HepG2 (cell line): ENCODE measurements around the gene P2RY11. TPM values are rescaled to one million over a fixed set of nuclear protein-coding genes. Genes with fewer than 3 reads are reported as not detected.

Source experiments
- ATAC-seq: fragments of 200-7000 bp; cut with Tn5 transposase; 3 replicates; pipeline ENCODE4 v1.9.1; 2020; ENCODE audit warnings: mild to moderate bottlenecking, moderate library complexity
- BruUV-seq: library from RNA; stranded (reverse); fragments of 400-500 nt; replicated peaks from 2 replicates; lab custom pipeline; 2021; lab: Mats Ljungman, UMichigan
- CTCF ChIA-PET: fragments of 300-600 bp; formaldehyde crosslinking; extraction: SDS; loops from one replicate; lab custom pipeline; 2021; ENCODE audit warnings: low total read pairs, inconsistent platforms, low intra/inter-chr PET ratio; lab: Yijun Ruan, JAX
- POLR2A ChIA-PET: fragments of 350-600 bp; sonication (Branson Sonifier 250); formaldehyde crosslinking; loops from one replicate; lab custom pipeline; 2020; ENCODE audit warnings: antibody characterized with exemption, inconsistent platforms; lab: Yijun Ruan, JAX
- DNase-seq: peaks from one replicate; pipeline ENCODE4 v3.0.0-alpha.2; 2015; ENCODE audit warnings: low spot score
- FAIRE-seq: peaks from 3 replicates; lab custom pipeline; 2011; peaks lifted over from hg19 to GRCh38; lab: Jason Lieb, UNC
- H2AFZ ChIP-seq: one replicate; pipeline ENCODE4 v1.6.1; 2011; ENCODE audit warnings: low read length, inconsistent platforms
- H3K27ac ChIP-seq: fragments of 300-600 bp; 3 replicates; pipeline ENCODE4 v1.8.0; 2011; ENCODE audit warnings: mixed run types, mild to moderate bottlenecking, mixed read lengths, low read length, inconsistent platforms; ENCODE audit not compliant: insufficient read depth; ENCODE audit errors: extremely low read length
- H3K27me3 ChIP-seq, 2 experiments: fragments of 200-600 bp in 1 of 2; 2 replicates in 1 of 2; 3 replicates in 1 of 2; pipeline versions ENCODE4 v1.6.0 to v1.8.0; 2011; ENCODE audit warnings: low read length in 2 of 2, mild to moderate bottlenecking in 2 of 2, moderate library complexity in 2 of 2, inconsistent platforms in 1 of 2; ENCODE audit not compliant: insufficient read depth in 2 of 2, control insufficient read depth in 1 of 2
- H3K36me3 ChIP-seq, 2 experiments: fragments of 200-600 bp in 1 of 2; replicated peaks in 1 of 2; 2 replicates in 1 of 2; 3 replicates in 1 of 2; pipeline versions ENCODE4 v1.5.1 to v1.8.0; 2011; ENCODE audit warnings: low read length in 2 of 2, inconsistent platforms in 1 of 2; ENCODE audit not compliant: insufficient read depth in 2 of 2, control insufficient read depth in 1 of 2
- H3K4me1 ChIP-seq: 2 replicates; pipeline ENCODE4 v1.5.1; 2012; ENCODE audit warnings: low read length, inconsistent platforms; ENCODE audit not compliant: insufficient read depth
- H3K4me2 ChIP-seq: 2 replicates; pipeline ENCODE4 v1.6.0; 2011; ENCODE audit warnings: low read depth, low read length, inconsistent platforms
- H3K4me3 ChIP-seq, 3 experiments: fragments of 200-600 bp in 1 of 3; sonication (generic), shearing (Covaris generic) in 1 of 3; replicated peaks in 1 of 3; 2 replicates each; pipeline ENCODE4 v1.5.1; 2011 to 2016; ENCODE audit warnings: low read length in 3 of 3, inconsistent platforms in 2 of 3, low read depth in 2 of 3, mild to moderate bottlenecking in 2 of 3, control low read depth in 1 of 3, mixed read lengths in 1 of 3; ENCODE audit not compliant: insufficient read depth in 1 of 3
- H3K79me2 ChIP-seq: one replicate; pipeline ENCODE4 v1.6.1; 2011; ENCODE audit warnings: low read length, inconsistent platforms; ENCODE audit not compliant: insufficient read depth
- H3K9ac ChIP-seq: 2 replicates; pipeline ENCODE4 v1.6.0; 2011; ENCODE audit warnings: mild to moderate bottlenecking, low read depth, low read length, inconsistent platforms; ENCODE audit not compliant: insufficient read depth
- H3K9me3 ChIP-seq: 2 replicates; pipeline ENCODE4 v1.5.1; 2012; ENCODE audit warnings: mild to moderate bottlenecking, low read length
- H4K20me1 ChIP-seq: 2 replicates; pipeline ENCODE4 v1.6.0; 2011; ENCODE audit warnings: inconsistent platforms, mild to moderate bottlenecking, low read length, moderate library complexity; ENCODE audit not compliant: insufficient read depth
- CBX1 ChIP-seq: IDR thresholded peaks from one replicate; pipeline ENCODE4 v1.6.1; 2016; ENCODE audit warnings: antibody characterized with exemption, low read depth
- GPN1 ChIP-seq: sonication (generic); formaldehyde crosslinking; IDR thresholded peaks from 2 replicates; pipeline ENCODE4 v1.5.1; 2020; ENCODE audit warnings: missing genetic modification reagents, borderline replicate concordance
- HIC2 ChIP-seq: sonication (generic); formaldehyde crosslinking; IDR thresholded peaks from 2 replicates; pipeline ENCODE4 v1.9.0; 2022; ENCODE audit warnings: low read depth, missing genetic modification reagents
- JARID2 ChIP-seq: sonication (generic); formaldehyde crosslinking; IDR thresholded peaks from 2 replicates; pipeline ENCODE4 v1.8.1; 2023; ENCODE audit warnings: missing genetic modification reagents, inconsistent platforms; ENCODE audit not compliant: insufficient replicate concordance
- MTF2 ChIP-seq: sonication (generic); formaldehyde crosslinking; IDR thresholded peaks from 2 replicates; pipeline ENCODE4 v1.5.0; 2020; ENCODE audit warnings: missing genetic modification reagents, borderline replicate concordance
- MYPOP ChIP-seq: sonication (generic); formaldehyde crosslinking; IDR thresholded peaks from 2 replicates; pipeline ENCODE4 v1.8.1; 2023; ENCODE audit warnings: mild to moderate bottlenecking, moderate library complexity, missing genetic modification reagents
- RFXAP ChIP-seq: sonication (generic); formaldehyde crosslinking; IDR thresholded peaks from 2 replicates; pipeline ENCODE4 v1.4.0; 2020; ENCODE audit warnings: missing genetic modification reagents, borderline replicate concordance
- SNAPC5 ChIP-seq: sonication (generic); formaldehyde crosslinking; IDR thresholded peaks from 2 replicates; pipeline ENCODE4 v1.8.1; 2023; ENCODE audit warnings: mild to moderate bottlenecking, missing genetic modification reagents, borderline replicate concordance
- SRSF1 ChIP-seq: fragments of 200-400 bp; formaldehyde crosslinking; optimal IDR thresholded peaks from 2 replicates; pipeline ENCODE3; 2017; ENCODE audit warnings: mild to moderate bottlenecking, low read depth, low read length, moderate library complexity
- ZHX2 ChIP-seq, 2 experiments: sonication (generic) in 1 of 2; formaldehyde crosslinking in 1 of 2; IDR thresholded peaks; 2 replicates each; pipeline versions ENCODE4 v1.6.1 to v1.9.0; 2014 to 2022; ENCODE audit warnings: antibody characterized with exemption in 1 of 2, borderline replicate concordance in 1 of 2, inconsistent platforms in 1 of 2, low read depth in 1 of 2, missing genetic modification reagents in 1 of 2
- ZNF616 ChIP-seq: sonication (generic); formaldehyde crosslinking; IDR thresholded peaks from 2 replicates; pipeline ENCODE4 v1.5.0; 2020; ENCODE audit warnings: low read depth, mild to moderate bottlenecking, missing genetic modification reagents
- ZNF792 ChIP-seq: IDR thresholded peaks from 2 replicates; pipeline ENCODE4 v1.6.1; 2016
- ZUFSP ChIP-seq: sonication (generic); formaldehyde crosslinking; IDR thresholded peaks from 2 replicates; pipeline ENCODE4 v1.9.0; 2021; ENCODE audit warnings: missing genetic modification reagents, mild to moderate bottlenecking, borderline replicate concordance
- WGBS: methylation state at CpG from one replicate; pipeline ENCODE4 v1.1.6; 2017; ENCODE audit warnings: low lambda C conversion rate; 5-methylcytosine and 5-hydroxymethylcytosine counted together
- in situ Hi-C: cut with HindIII; loops from 2 replicates; pipeline ENCODE4 v1.10.0; 2017; ENCODE audit warnings: low pct_unique_long_range_greater_than_20kb; ENCODE audit not compliant: extremely low pct_ligation_motif_present
- intact Hi-C: fragments of 100-400 bp; cut with micrococcal nuclease; formaldehyde crosslinking; loops from one replicate; pipeline ENCODE4 v1.10.0; 2022; ENCODE audit not compliant: unreplicated experiment
- polyA plus RNA-seq, 8 experiments: library from polyadenylated mRNA; depleted of rRNA in 3 of 8; stranded (reverse) in 7 of 8; unstranded in 1 of 8; fragments of >200 nt; fragmentation: Illumina TruSeq in 4 of 8; extraction: Trizol in 4 of 8; gene quantifications; 2 replicates each; pipeline versions ENCODE4 v1.2.1 to v1.2.3, GENCODE V29; 2011 to 2016; ENCODE audit warnings: low read depth in 4 of 8, missing spikeins in 1 of 8, mixed read lengths in 1 of 8; ENCODE audit not compliant: insufficient read depth in 1 of 8
- total RNA-seq, 5 experiments: library from RNA; depleted of rRNA; stranded (reverse); fragments of >200 nt; fragmentation: Illumina TruSeq; extraction: Trizol; gene quantifications; 2 replicates each; pipeline ENCODE4 v1.2.3, GENCODE V29; 2016; ENCODE audit warnings: low read depth in 1 of 5

Gene P2RY11
- total and polyA plus RNA-seq, 2 of the 13 experiments (the other 11 are each of a cell fraction or from before 2014, with no cell fraction given): 4.0 to 7.8 TPM

GRCh38 chr19:10069046-10069445 lies 42.4 kb upstream of the P2RY11 start:
- Histone ChIP-seq H2AFZ (no peak overlapping the region), H3K4me2 (no peak overlapping the region), H3K27me3 (peaks cover 0 to 8% of the 10 kb centered on the region in 2 experiments; a peak in 3 of 5 replicates), H3K9me3 (peaks cover 5% of the 10 kb centered on the region), H3K27ac (no peak overlapping the region), H3K9ac (no peak overlapping the region), H3K36me3 (no peaks in the 10 kb centered on the region), H3K4me3 (no peak overlapping the region), H3K4me1 (peaks cover 17% of the 10 kb centered on the region), H4K20me1 (no peaks in the 10 kb centered on the region), H3K79me2 (no peaks in the 10 kb centered on the region)
- in situ Hi-C loops: no loop called here
- intact Hi-C loops: no loop called here
- no peak for DNase-seq
- CTCF ChIA-PET: no interaction called here
- no peak for ATAC-seq
- BruUV-seq: no TSS peak
- no peak for FAIRE-seq
- POLR2A ChIA-PET: no interaction called here
- WGBS: 18% methylated on average over 3 of the region's 6 CpGs
- TF ChIP-seq HIC2 (CRISPR knock-in tag): no peak
- TF ChIP-seq MYPOP (CRISPR knock-in tag): no peak
- no peak for TF ChIP-seq JARID2
- TF ChIP-seq RFXAP: no peak
- no peak for TF ChIP-seq MTF2
- no peak for TF ChIP-seq SRSF1
- no peak for TF ChIP-seq GPN1
- TF ChIP-seq SNAPC5 (CRISPR knock-in tag): no peak
- no peak for TF ChIP-seq CBX1
- TF ChIP-seq ZNF792 (CRISPR knock-in tag): no peak
- no peak for TF ChIP-seq ZUFSP (CRISPR knock-in tag)
- TF ChIP-seq ZNF616 (CRISPR knock-in tag): no peak
- TF ChIP-seq ZHX2 (IDR thresholded peaks at IDR 0.05; ENCODE audit: low read depth): no peak
- TF ChIP-seq ZHX2 (CRISPR knock-in tag; IDR thresholded peaks at IDR 0.05; ENCODE audit: borderline replicate concordance): no peak
